ENCODE results near the gene SFXN3.

GRCh38 chr10:101001659-101002035 is 29.4 kb upstream of the SFXN3 start:
- TF ChIP-seq POLR2A (IDR thresholded peaks at IDR 0.05; ENCODE audit: low read length) (no peak), GATA1 (IDR thresholded peaks at IDR 0.05; ENCODE audit: low read depth, low read length) (no peak)
